Naive thymus-derived CD8-positive, alpha-beta T cell (primary cell): ENCODE data around the gene RIPPLY2. TPM values are rescaled to one million over a fixed set of nuclear protein-coding genes. Genes with fewer than 3 reads are reported as not detected.

ENCODE experiments used
- ATAC-seq, 2 donors: fragments of 150-1000 bp; cut with Tn5 transposase in 1 of 2; sonication (Bioruptor Pico), chemical (Tn5 transposase) in 1 of 2; 1 replicate in 1 of 2; 2 replicates in 1 of 2; pipeline ENCODE4 v1.10.0; 2021; ENCODE audit warnings: mild to moderate bottlenecking in 2 of 2, moderate library complexity in 2 of 2
- POLR2A ChIA-PET: fragments of 350-600 bp; sonication (Branson Sonifier 250); formaldehyde crosslinking; loops from one replicate; lab custom pipeline; 2021; ENCODE audit warnings: antibody characterized with exemption; lab: Charles Lee
- DNase-seq, 10 donors: peaks; one replicate each; pipeline versions ENCODE4 v3.0.0 to v3.0.0-alpha.2; 2020 to 2022
- H3K27ac Mint-ChIP-seq, 10 donors: one replicate each; pipeline ENCODE4 v1.8.0; 2020 to 2022; ENCODE audit warnings: mild to moderate bottlenecking in 10 of 10, mixed read lengths in 10 of 10, moderate library complexity in 4 of 10, inconsistent platforms in 1 of 10
- H3K27me3 Mint-ChIP-seq, 5 donors: one replicate each; pipeline ENCODE4 v1.8.0; 2021 to 2022; ENCODE audit warnings: mixed read lengths in 5 of 5
- H3K36me3 Mint-ChIP-seq, 3 donors: one replicate each; pipeline ENCODE4 v1.8.0; 2020 to 2022; ENCODE audit warnings: mixed read lengths in 3 of 3, mild to moderate bottlenecking in 2 of 3, inconsistent platforms in 1 of 3
- H3K4me1 Mint-ChIP-seq, 4 donors: one replicate each; pipeline ENCODE4 v1.8.0; 2021 to 2022; ENCODE audit warnings: mixed read lengths in 4 of 4
- H3K4me3 Mint-ChIP-seq, 10 donors: one replicate each; pipeline ENCODE4 v1.8.0; 2020 to 2022; ENCODE audit warnings: mild to moderate bottlenecking in 10 of 10, mixed read lengths in 10 of 10, moderate library complexity in 6 of 10, inconsistent platforms in 1 of 10
- H3K9me3 Mint-ChIP-seq, 9 donors: one replicate each; pipeline ENCODE4 v1.8.0; 2020 to 2022; ENCODE audit warnings: mixed read lengths in 9 of 9, mild to moderate bottlenecking in 3 of 9, inconsistent platforms in 1 of 9, moderate library complexity in 1 of 9
- polyA plus RNA-seq, 3 donors: library from polyadenylated mRNA; unstranded; fragments of 300-500 nt; fragmentation: Illumina TruSeq; gene quantifications; one replicate each; pipeline ENCODE4 v1.2.3, GENCODE V29; 2021
- total RNA-seq, 8 experiments: library from RNA in 2 of 8; stranded (reverse) in 2 of 8; gene quantifications; one replicate each; pipeline ENCODE4 v1.2.3 and lab custom pipeline; 2021 to 2026

The RIPPLY2 gene
- total and polyA plus RNA-seq, 5 experiments from 2014 or later = not detected

GRCh38 chr6:83844170-83844569 lies 9.0 kb upstream of the RIPPLY2 start:
- ATAC-seq (no peak), DNase-seq (no peak)
- no peak overlapping the region for H3K27ac Mint-ChIP-seq
- H3K4me3 Mint-ChIP-seq = no peak overlapping the region
- peaks cover 0 to 4% (median 0%) of the 10 kb centered on the region in 3 donors for H3K36me3 Mint-ChIP-seq
- no peaks in the 10 kb centered on the region for H3K4me1 Mint-ChIP-seq
- POLR2A ChIA-PET = no interaction called here
- peaks cover 6 to 20% (median 11%) of the 10 kb centered on the region in 5 donors for H3K27me3 Mint-ChIP-seq
- H3K9me3 Mint-ChIP-seq = peaks cover 2 to 11% (median 8%) of the 10 kb centered on the region in 9 donors

- DNase-seq = no peak
- Mint-ChIP-seq H3K9me3 (peaks cover 0 to 9% (median 3%) of the 10 kb centered on the region in 9 donors), H3K4me1 (no peaks in the 10 kb centered on the region), H3K27me3 (peaks cover 15 to 42% (median 27%) of the 10 kb centered on the region in 5 donors), H3K36me3 (peaks cover 0 to 7% (median 0%) of the 10 kb centered on the region in 3 donors), H3K27ac (no peak overlapping the region), H3K4me3 (no peak overlapping the region)
- ATAC-seq = no peak
- POLR2A ChIA-PET = no interaction called here
These were observed 6.9 kb upstream of the RIPPLY2 start for GRCh38 chr6:83846291-83846690.

GRCh38 chr6:83847179-83847578 lies 6.0 kb upstream of the RIPPLY2 start:
- Mint-ChIP-seq H3K9me3 (peaks cover 0 to 3% (median 0%) of the 10 kb centered on the region in 9 donors), H3K36me3 (peaks cover 0 to 5% (median 0%) of the 10 kb centered on the region in 3 donors), H3K27me3 (peaks cover 19 to 47% (median 31%) of the 10 kb centered on the region in 5 donors), H3K4me1 (no peaks in the 10 kb centered on the region), H3K4me3 (no peak overlapping the region), H3K27ac (no peak overlapping the region)
- POLR2A ChIA-PET = no interaction called here
- DNase-seq = no peak
- ATAC-seq = no peak

- H3K9me3 Mint-ChIP-seq = no peaks in the 10 kb centered on the region
- peaks cover 3 to 12% (median 9%) of the 10 kb centered on the region in 4 donors for H3K4me1 Mint-ChIP-seq
- POLR2A ChIA-PET = no interaction called here
- H3K4me3 Mint-ChIP-seq = no peak overlapping the region
- no peak for DNase-seq
- H3K27ac Mint-ChIP-seq = peak overlapping the region in 1 of 10 donors; percentile 22
- H3K27me3 Mint-ChIP-seq = peaks cover 22 to 51% (median 45%) of the 10 kb centered on the region in 5 donors
- peaks cover 0 to 5% (median 0%) of the 10 kb centered on the region in 3 donors for H3K36me3 Mint-ChIP-seq
- ATAC-seq = no peak
These were observed 4.0 kb upstream of the RIPPLY2 start for GRCh38 chr6:83849127-83849526.

- H3K27ac Mint-ChIP-seq = no peak overlapping the region
- H3K4me1 Mint-ChIP-seq = peaks cover 5 to 14% (median 12%) of the 10 kb centered on the region in 4 donors
- no peak overlapping the region for H3K4me3 Mint-ChIP-seq
- ATAC-seq = no peak
- no peak for DNase-seq
- H3K36me3 Mint-ChIP-seq = peaks cover 0 to 5% (median 0%) of the 10 kb centered on the region in 3 donors
- POLR2A ChIA-PET = no interaction called here
- peaks cover 27 to 56% (median 50%) of the 10 kb centered on the region in 5 donors for H3K27me3 Mint-ChIP-seq
- no peaks in the 10 kb centered on the region for H3K9me3 Mint-ChIP-seq
These were observed 3.5 kb upstream of the RIPPLY2 start for GRCh38 chr6:83849610-83850009.

- no peak for DNase-seq
- Mint-ChIP-seq H3K36me3 (peaks cover 0 to 5% (median 0%) of the 10 kb centered on the region in 3 donors), H3K4me1 (peaks cover 5 to 14% (median 12%) of the 10 kb centered on the region in 4 donors), H3K4me3 (peak overlapping the region; percentile 8 to 79 (median 52)), H3K27me3 (peaks cover 35 to 71% (median 60%) of the 10 kb centered on the region in 5 donors), H3K9me3 (no peaks in the 10 kb centered on the region), H3K27ac (no peak overlapping the region)
- ATAC-seq = no peak
- POLR2A ChIA-PET = no interaction called here
These were observed 507 bp upstream of the RIPPLY2 start for GRCh38 chr6:83852528-83853177.

- no peak for ATAC-seq
- peak overlapping the region; percentile 10 to 81 (median 60) for H3K4me3 Mint-ChIP-seq
- H3K9me3 Mint-ChIP-seq = no peaks in the 10 kb centered on the region
- no peak overlapping the region for H3K27ac Mint-ChIP-seq
- peaks cover 0 to 5% (median 0%) of the 10 kb centered on the region in 3 donors for H3K36me3 Mint-ChIP-seq
- POLR2A ChIA-PET = no interaction called here
- DNase-seq = no peak
- H3K27me3 Mint-ChIP-seq = peaks cover 31 to 61% (median 57%) of the 10 kb centered on the region in 5 donors
- peaks cover 5 to 21% (median 19%) of the 10 kb centered on the region in 4 donors for H3K4me1 Mint-ChIP-seq
These were observed 891 bp downstream of the RIPPLY2 start for GRCh38 chr6:83854001-83854501.

GRCh38 chr6:83854766-83855165 lies 1.6 kb downstream of the RIPPLY2 start:
- no peaks in the 10 kb centered on the region for H3K9me3 Mint-ChIP-seq
- peaks cover 8 to 26% (median 24%) of the 10 kb centered on the region in 4 donors for H3K4me1 Mint-ChIP-seq
- H3K27ac Mint-ChIP-seq = no peak overlapping the region
- POLR2A ChIA-PET = no interaction called here
- DNase-seq (no peak), ATAC-seq (no peak)
- peak overlapping the region in 2 of 10 donors; percentile 49 to 63 for H3K4me3 Mint-ChIP-seq
- H3K27me3 Mint-ChIP-seq = peaks cover 28 to 54% (median 51%) of the 10 kb centered on the region in 5 donors
- H3K36me3 Mint-ChIP-seq = peaks cover 0 to 5% (median 0%) of the 10 kb centered on the region in 3 donors

GRCh38 chr6:83859410-83860358 lies 6.5 kb downstream of the RIPPLY2 start, which contains the start of gene CYB5R4:
TSS of gene CYB5R4 (plus strand) at chr6:83859689. CDS start at chr6:83859783, 94 bp downstream.
- Mint-ChIP-seq H3K27ac (peak within 1 kb of the TSS; percentile 87 to 96 (median 94)), H3K36me3 (peaks cover 1 to 8% (median 7%) of the 10 kb centered on the region in 3 donors), H3K4me1 (peaks cover 23 to 55% (median 39%) of the 10 kb centered on the region in 4 donors), H3K27me3 (peaks cover 8 to 14% (median 11%) of the 10 kb centered on the region in 5 donors), H3K9me3 (peaks cover 0 to under 1% (median 0%) of the 10 kb centered on the region in 9 donors), H3K4me3 (peak within 1 kb of the TSS; percentile 91 to 99 (median 98))
- peak; percentile 90 to 95 for ATAC-seq
- DNase-seq = peak; percentile 84 to 96 (median 94)
- POLR2A ChIA-PET = interaction anchor here (1.3 kb wide), 1 partner anchor 368 kb away, joined by 7 read pairs; the partner anchor contains the start of gene CEP162

- H3K36me3 Mint-ChIP-seq = peaks cover 7 to 14% (median 13%) of the 10 kb centered on the region in 3 donors
- ATAC-seq (no peak), DNase-seq (peak in 1 of 10 donors; percentile 2)
- POLR2A ChIA-PET = interaction anchor here (1.3 kb wide), 1 partner anchor 367 kb away, joined by 7 read pairs; the partner anchor contains the start of gene CEP162
- H3K27me3 Mint-ChIP-seq = peaks cover 3 to 7% (median 4%) of the 10 kb centered on the region in 5 donors
- peaks cover 23 to 57% (median 39%) of the 10 kb centered on the region in 4 donors for H3K4me1 Mint-ChIP-seq
- H3K27ac Mint-ChIP-seq = peak overlapping the region; percentile 87 to 96 (median 94)
- peaks cover 0 to 3% (median 0%) of the 10 kb centered on the region in 9 donors for H3K9me3 Mint-ChIP-seq
- H3K4me3 Mint-ChIP-seq = peak overlapping the region; percentile 91 to 99 (median 98)
These were observed 7.2 kb downstream of the RIPPLY2 start for GRCh38 chr6:83860359-83860755.

GRCh38 chr6:83860782-83861495 lies 7.8 kb downstream of the RIPPLY2 start:
- Mint-ChIP-seq H3K4me3 (peak overlapping the region; percentile 91 to 99 (median 98)), H3K36me3 (peaks cover 13 to 20% (median 19%) of the 10 kb centered on the region in 3 donors), H3K4me1 (peaks cover 25 to 63% (median 40%) of the 10 kb centered on the region in 4 donors), H3K27ac (peak overlapping the region in 7 of 10 donors; percentile 92 to 96 (median 95)), H3K27me3 (peaks cover 0 to 2% (median 0%) of the 10 kb centered on the region in 5 donors), H3K9me3 (peaks cover 0 to 3% (median 0%) of the 10 kb centered on the region in 9 donors)
- POLR2A ChIA-PET = no interaction called here
- DNase-seq (no peak), ATAC-seq (no peak)
